Thoracic aorta (tissue), 2 donors: ENCODE results near the gene NNT. TPM values are rescaled to one million over a fixed set of nuclear protein-coding genes. Genes with fewer than 3 reads are reported as not detected.
"Not testable (repeated sequence)": the region's sequence is repeated elsewhere in the genome, so short reads cannot be mapped to it uniquely, and the experiment has no call there.

ENCODE experiments used
- ATAC-seq: fragments of 150-250 bp; one replicate; pipeline ENCODE4 v1.8.0; 2017; ENCODE audit warnings: low read depth; ENCODE audit not compliant: insufficient number of reproducible peaks, low FRiP score
- DNase-seq: peaks from one replicate; pipeline ENCODE4 v3.0.0-alpha.2; 2020; ENCODE audit warnings: low spot score
- H3K27ac ChIP-seq, 2 donors: fragments of 200-600 bp; sonication (generic); 1 replicate in 1 of 2; 2 replicates in 1 of 2; pipeline ENCODE4 v1.5.1; 2016; ENCODE audit warnings: mild to moderate bottlenecking in 2 of 2, moderate library complexity in 2 of 2
- H3K27me3 ChIP-seq: fragments of 200-600 bp; sonication (generic); replicated peaks from 2 replicates; pipeline ENCODE4 v1.6.0; 2016; ENCODE audit warnings: mild to moderate bottlenecking; ENCODE audit not compliant: insufficient read depth
- H3K36me3 ChIP-seq: fragments of 200-600 bp; sonication (generic); one replicate; pipeline ENCODE4 v1.5.1; 2016
- H3K4me1 ChIP-seq, 2 donors: fragments of 200-600 bp; sonication (generic); 1 replicate in 1 of 2; 2 replicates in 1 of 2; pipeline versions ENCODE4 v1.5.1 to v1.6.0; 2016; ENCODE audit warnings: low read depth in 2 of 2, mild to moderate bottlenecking in 1 of 2; ENCODE audit not compliant: control insufficient read depth in 1 of 2
- H3K4me3 ChIP-seq: fragments of 200-600 bp; sonication (generic); 2 replicates; pipeline ENCODE4 v1.5.1; 2016; ENCODE audit warnings: mild to moderate bottlenecking
- H3K9me3 ChIP-seq: fragments of 200-600 bp; sonication (generic); 2 replicates; pipeline ENCODE4 v1.5.1; 2016
- total RNA-seq, 2 donors: library from RNA; depleted of rRNA; stranded (reverse); fragments of >200 nt; gene quantifications; one replicate each; pipeline versions ENCODE4 v1.1.0 to v1.2.3, GENCODE V29; 2016
- TF ChIP-seq, protein P1 (sequence below): fragments of 200-600 bp; sonication (generic); IDR thresholded peaks from one replicate; pipeline ENCODE4 v1.5.1; 2019; ENCODE audit warnings: antibody characterized with exemption

Gene NNT
- total RNA-seq, 2 donors from 2014 or later: 27.9 to 28.9 TPM

DNA sequence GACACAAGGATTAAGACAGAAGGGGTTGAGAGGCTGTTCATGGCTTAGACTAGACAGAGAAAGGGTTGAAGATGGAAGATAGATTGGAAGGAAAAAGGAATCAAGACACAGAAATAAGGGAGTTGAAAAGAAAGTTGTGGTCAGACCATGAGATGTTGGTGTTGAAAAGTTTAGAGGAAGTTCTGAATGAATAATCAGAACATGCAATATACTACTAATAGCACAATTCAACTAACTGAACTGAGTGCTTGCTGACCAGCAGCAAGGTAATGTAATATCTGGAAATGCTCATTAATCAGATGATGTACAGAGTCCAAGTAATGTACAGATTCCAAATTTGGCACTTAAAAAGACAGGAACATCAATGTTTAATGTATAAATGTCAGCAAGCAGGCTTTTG, 10.6 kb upstream of the NNT start:
- H3K36me3 ChIP-seq: no peaks in the 10 kb centered on the region
- no peaks in the 10 kb centered on the region for H3K9me3 ChIP-seq
- ATAC-seq: no peak
- no peak overlapping the region for H3K27ac ChIP-seq
- no peaks in the 10 kb centered on the region for H3K4me1 ChIP-seq
- no peak overlapping the region for H3K4me3 ChIP-seq
- no peaks in the 10 kb centered on the region for H3K27me3 ChIP-seq
- TF ChIP-seq, protein P1, sequence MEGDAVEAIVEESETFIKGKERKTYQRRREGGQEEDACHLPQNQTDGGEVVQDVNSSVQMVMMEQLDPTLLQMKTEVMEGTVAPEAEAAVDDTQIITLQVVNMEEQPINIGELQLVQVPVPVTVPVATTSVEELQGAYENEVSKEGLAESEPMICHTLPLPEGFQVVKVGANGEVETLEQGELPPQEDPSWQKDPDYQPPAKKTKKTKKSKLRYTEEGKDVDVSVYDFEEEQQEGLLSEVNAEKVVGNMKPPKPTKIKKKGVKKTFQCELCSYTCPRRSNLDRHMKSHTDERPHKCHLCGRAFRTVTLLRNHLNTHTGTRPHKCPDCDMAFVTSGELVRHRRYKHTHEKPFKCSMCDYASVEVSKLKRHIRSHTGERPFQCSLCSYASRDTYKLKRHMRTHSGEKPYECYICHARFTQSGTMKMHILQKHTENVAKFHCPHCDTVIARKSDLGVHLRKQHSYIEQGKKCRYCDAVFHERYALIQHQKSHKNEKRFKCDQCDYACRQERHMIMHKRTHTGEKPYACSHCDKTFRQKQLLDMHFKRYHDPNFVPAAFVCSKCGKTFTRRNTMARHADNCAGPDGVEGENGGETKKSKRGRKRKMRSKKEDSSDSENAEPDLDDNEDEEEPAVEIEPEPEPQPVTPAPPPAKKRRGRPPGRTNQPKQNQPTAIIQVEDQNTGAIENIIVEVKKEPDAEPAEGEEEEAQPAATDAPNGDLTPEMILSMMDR: no peak
- DNase-seq: no peak

DNA sequence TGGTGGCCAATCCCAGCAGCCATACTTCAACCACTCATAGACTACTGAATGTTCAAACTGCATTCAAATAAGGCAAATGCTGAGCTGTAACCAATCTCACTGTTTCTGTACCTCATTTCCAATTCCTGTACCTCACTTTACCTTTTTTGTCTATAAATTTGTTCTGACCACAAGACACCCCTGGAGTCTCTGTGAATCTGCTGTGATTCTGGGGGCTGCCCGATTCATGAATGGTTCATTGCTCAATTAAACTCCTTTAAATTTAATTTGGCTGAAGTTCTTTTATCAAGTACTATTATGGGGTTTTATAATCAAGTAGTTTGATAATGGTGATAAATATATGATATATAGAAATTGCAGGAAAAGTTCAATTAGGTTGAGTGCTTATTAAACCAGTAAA, 4.1 kb upstream of the NNT start:
- not testable (repeated sequence) for ATAC-seq, H3K36me3 ChIP-seq, H3K9me3 ChIP-seq

DNA sequence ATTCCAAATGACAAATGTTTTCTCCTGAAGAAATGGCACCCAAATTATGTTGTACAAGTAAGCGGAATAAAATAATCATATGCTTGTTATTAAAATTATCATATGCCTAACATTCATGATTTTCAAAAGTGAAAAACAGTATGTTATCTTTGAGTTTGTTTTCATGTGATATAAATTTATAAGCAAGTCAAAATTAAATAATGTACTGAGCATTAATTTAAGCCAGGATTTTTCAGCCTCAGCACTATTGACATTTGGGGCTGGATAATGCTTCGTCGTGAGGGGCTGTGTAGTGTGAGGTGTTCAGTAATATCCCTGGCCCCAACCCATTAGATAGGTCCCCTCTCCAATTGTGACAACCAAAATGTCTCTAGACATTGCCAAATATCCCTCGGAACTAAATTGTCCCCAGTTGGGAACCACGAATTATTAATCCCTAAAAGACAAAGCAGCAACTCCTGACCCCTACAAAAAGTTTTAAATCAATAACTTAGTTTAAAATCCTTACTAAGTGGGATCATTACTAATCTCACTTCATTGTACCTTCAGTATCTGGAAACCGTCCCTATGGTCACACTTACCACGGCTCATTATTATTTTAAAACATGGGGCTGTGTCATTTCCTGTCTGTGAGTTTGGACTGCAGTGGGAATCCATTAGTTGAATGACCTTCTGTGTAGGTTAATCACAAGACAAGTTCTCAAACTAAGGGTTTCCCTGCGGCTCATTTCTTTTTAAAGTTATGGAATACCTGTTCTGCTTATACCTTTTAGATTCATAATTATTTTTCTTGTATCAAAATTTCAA, 1.3 kb upstream of the NNT start:
- DNase-seq (no peak), ATAC-seq (peak; percentile 44)
- H3K36me3 ChIP-seq: no peaks in the 10 kb centered on the region
- H3K4me1 ChIP-seq: peaks cover 11 to 29% of the 10 kb centered on the region in 2 donors
- H3K4me3 ChIP-seq: peak overlapping the region; percentile 99
- no peaks in the 10 kb centered on the region for H3K9me3 ChIP-seq
- H3K27me3 ChIP-seq: no peaks in the 10 kb centered on the region
- TF ChIP-seq, protein P1: no peak
- peak overlapping the region; percentile 86 to 94 for H3K27ac ChIP-seq

More for the DNA sequence above, 4.1 kb upstream of the NNT start:
- not testable (repeated sequence) for DNase-seq, H3K27me3 ChIP-seq, H3K4me3 ChIP-seq, H3K27ac ChIP-seq
- H3K4me1 ChIP-seq: peaks cover 4 to 15% of the 10 kb centered on the region in 2 donors

DNA sequence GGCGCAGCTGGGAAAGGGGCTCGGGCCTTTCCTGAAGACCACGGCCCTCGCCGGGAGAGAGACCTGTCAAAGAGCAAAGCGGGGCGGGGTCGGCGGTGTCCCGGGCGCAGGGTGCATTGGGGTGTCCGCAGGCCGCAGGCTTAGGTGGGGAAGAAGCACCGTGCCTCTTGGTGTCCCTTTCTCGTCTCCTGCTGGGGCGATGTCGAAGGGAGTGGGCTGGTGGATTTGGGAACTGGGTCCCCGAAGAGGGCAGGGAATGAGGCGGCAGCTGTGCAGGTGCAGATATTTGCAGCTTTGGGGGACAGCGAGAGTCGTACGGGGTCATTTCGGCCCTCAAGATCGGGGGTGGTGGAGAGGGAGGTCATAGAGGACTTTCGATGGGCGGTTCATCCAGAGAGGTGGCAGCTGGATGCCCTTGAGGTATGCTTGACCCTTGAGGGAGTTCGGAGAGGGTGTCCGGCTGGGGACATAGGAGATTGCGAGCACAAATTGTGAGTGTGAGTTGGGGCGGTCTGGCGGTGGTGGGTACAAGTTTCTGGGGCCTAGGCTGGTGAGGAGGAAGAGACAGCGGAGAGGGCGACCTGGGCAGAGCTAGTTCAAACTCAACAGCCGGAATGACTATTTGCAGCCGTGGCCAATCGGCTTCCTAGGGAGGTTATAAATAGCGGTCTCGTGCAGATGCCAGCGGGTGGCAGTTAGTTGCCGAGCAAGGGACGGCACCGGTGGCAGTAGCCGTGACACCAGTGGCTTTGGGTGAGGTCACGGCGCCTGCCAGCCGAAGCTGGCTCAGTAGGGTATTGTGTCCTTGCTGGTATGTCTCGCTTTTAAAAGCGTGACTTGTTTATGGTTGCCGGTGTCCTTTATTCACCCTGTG, 601 bp downstream of the NNT start:
- Histone ChIP-seq H3K4me3 (peak overlapping the region; percentile 99), H3K27me3 (no peaks in the 10 kb centered on the region), H3K9me3 (no peaks in the 10 kb centered on the region), H3K36me3 (no peaks in the 10 kb centered on the region), H3K27ac (peak overlapping the region; percentile 86 to 94), H3K4me1 (peaks cover 11 to 29% of the 10 kb centered on the region in 2 donors)
- TF ChIP-seq, protein P1: no peak
- DNase-seq: peak; percentile 28
- peak; percentile 88 for ATAC-seq

DNA sequence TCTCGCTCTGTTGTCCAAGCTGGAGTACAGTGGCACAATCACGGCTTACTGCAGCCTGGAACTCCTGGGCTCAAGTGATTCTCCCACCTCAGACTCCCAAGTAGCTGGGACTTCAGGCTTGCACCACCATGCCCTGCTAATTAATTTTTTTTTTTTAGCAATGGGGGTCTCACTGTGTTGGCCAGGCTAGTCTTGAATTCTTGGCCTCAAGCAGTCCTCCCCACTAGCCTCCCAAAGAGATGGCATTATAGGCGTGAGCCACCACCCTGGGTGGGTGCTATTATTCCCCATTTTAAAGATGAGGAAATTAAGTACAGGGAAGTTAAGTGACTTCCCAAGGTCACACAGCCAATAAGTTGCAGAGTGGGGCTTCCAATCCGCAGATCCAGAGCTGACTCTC, 1.7 kb downstream of the NNT start:
- TF ChIP-seq, protein P1: no peak
- H3K4me1 ChIP-seq: peaks cover 11 to 29% of the 10 kb centered on the region in 2 donors
- H3K36me3 ChIP-seq: no peaks in the 10 kb centered on the region
- no peak for DNase-seq
- H3K4me3 ChIP-seq: no peak overlapping the region
- peak overlapping the region; percentile 86 to 94 for H3K27ac ChIP-seq
- H3K9me3 ChIP-seq: no peaks in the 10 kb centered on the region
- H3K27me3 ChIP-seq: no peaks in the 10 kb centered on the region
- ATAC-seq: no peak
